Bronchial epithelial cell (primary cell): ENCODE data around the gene GRIA4. TPM values are rescaled to one million over a fixed set of nuclear protein-coding genes. Genes with fewer than 3 reads are reported as not detected.

ENCODE experiments used
- DNase-seq: peaks from one replicate; pipeline ENCODE4 v3.0.0-alpha.2; 2010; ENCODE audit warnings: low read depth
- FAIRE-seq: peaks from 2 replicates; lab custom pipeline; 2011; peaks lifted over from hg19 to GRCh38; lab: Jason Lieb, UNC
- H3K27me3 ChIP-seq: 2 replicates; pipeline ENCODE4 v1.5.1; 2011; ENCODE audit warnings: low read length; ENCODE audit not compliant: control insufficient read depth, insufficient read depth
- H3K36me3 ChIP-seq: 2 replicates; pipeline ENCODE4 v1.5.1; 2011; ENCODE audit warnings: low read length; ENCODE audit not compliant: control insufficient read depth, insufficient read depth
- H3K4me3 ChIP-seq: 2 replicates; pipeline ENCODE4 v1.5.1; 2011; ENCODE audit warnings: mild to moderate bottlenecking, low read depth, low read length, control low read depth
- CTCF ChIP-seq: IDR thresholded peaks from 2 replicates; pipeline ENCODE4 v1.5.1; 2011; ENCODE audit warnings: mild to moderate bottlenecking, moderate library complexity, low read length, control low read depth, inconsistent platforms; ENCODE audit not compliant: insufficient read depth, severe bottlenecking
- total RNA-seq: library from RNA; depleted of rRNA; stranded (reverse); fragments of >200 nt; gene quantifications from 2 replicates; pipeline ENCODE4 v1.2.1, GENCODE V29; 2014

Gene GRIA4
- total RNA-seq, 1 donor from 2014 or later = not detected

GRCh38 chr11:105719073-105719822 lies 109.4 kb downstream of the GRIA4 start:
- H3K4me3 ChIP-seq = no peak overlapping the region
- no peaks in the 10 kb centered on the region for H3K27me3 ChIP-seq
- peak; percentile 87 for DNase-seq
- TF ChIP-seq CTCF = no peak
- H3K36me3 ChIP-seq = no peaks in the 10 kb centered on the region
- FAIRE-seq = no peak

GRCh38 chr11:105720096-105720495 lies 110.2 kb downstream of the GRIA4 start:
- Histone ChIP-seq H3K4me3 (no peak overlapping the region), H3K27me3 (no peaks in the 10 kb centered on the region), H3K36me3 (no peaks in the 10 kb centered on the region)
- no peak for DNase-seq
- no peak for TF ChIP-seq CTCF
- no peak for FAIRE-seq

- FAIRE-seq (no peak), DNase-seq (no peak)
- Histone ChIP-seq H3K27me3 (no peaks in the 10 kb centered on the region), H3K4me3 (no peak overlapping the region), H3K36me3 (no peaks in the 10 kb centered on the region)
- no peak for TF ChIP-seq CTCF
Measured at GRCh38 chr11:105723269-105723668, 113.4 kb downstream of the GRIA4 start.

- no peaks in the 10 kb centered on the region for H3K27me3 ChIP-seq
- no peak for DNase-seq
- H3K36me3 ChIP-seq = no peaks in the 10 kb centered on the region
- no peak for TF ChIP-seq CTCF
- no peak for FAIRE-seq
- H3K4me3 ChIP-seq = no peak overlapping the region
Measured at GRCh38 chr11:105732611-105733010, 122.7 kb downstream of the GRIA4 start.

GRCh38 chr11:105734426-105734825 lies 124.6 kb downstream of the GRIA4 start:
- DNase-seq (no peak), FAIRE-seq (no peak)
- H3K36me3 ChIP-seq = no peaks in the 10 kb centered on the region
- TF ChIP-seq CTCF = no peak
- no peak overlapping the region for H3K4me3 ChIP-seq
- H3K27me3 ChIP-seq = no peaks in the 10 kb centered on the region

- TF ChIP-seq CTCF = no peak
- FAIRE-seq = no peak
- H3K36me3 ChIP-seq = no peaks in the 10 kb centered on the region
- H3K4me3 ChIP-seq = no peak overlapping the region
- DNase-seq = no peak
- no peaks in the 10 kb centered on the region for H3K27me3 ChIP-seq
Measured at GRCh38 chr11:105738251-105738650, 128.4 kb downstream of the GRIA4 start.
